Neural progenitor cell (in vitro differentiated cells): Measurements from ENCODE around the gene OR14J1.

Experiments
- EZH2 ChIP-seq: fragments of 200-600 bp; sonication (generic); IDR thresholded peaks from 2 replicates; pipeline ENCODE4 v1.6.1; 2017; ENCODE audit warnings: antibody characterized with exemption, mild to moderate bottlenecking, moderate library complexity
- TF ChIP-seq, protein P1 (sequence below): fragments of 200-600 bp; sonication (generic); IDR thresholded peaks from 2 replicates; pipeline ENCODE4 v1.5.1; 2017; ENCODE audit warnings: antibody characterized with exemption, mild to moderate bottlenecking

DNA sequence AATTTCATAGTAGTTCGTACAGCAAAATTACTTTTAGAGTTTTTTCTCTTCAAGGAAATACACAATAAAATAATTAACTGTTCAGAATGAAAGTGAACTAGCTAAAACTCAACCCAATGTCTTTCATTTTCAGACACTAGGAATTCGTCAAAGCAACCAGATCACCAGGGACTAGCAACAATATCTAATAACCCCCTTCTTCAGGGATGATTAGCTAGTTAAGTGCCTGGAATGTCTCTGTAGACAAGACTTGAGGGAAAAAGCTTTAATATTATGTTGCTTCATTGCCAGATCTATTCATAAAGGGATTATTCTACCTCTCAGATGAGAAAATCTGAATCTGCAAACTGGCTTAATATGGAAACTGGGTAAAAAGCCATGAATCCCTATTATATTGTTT is 41.8 kb upstream of the OR14J1 start:
- TF ChIP-seq, protein P1, sequence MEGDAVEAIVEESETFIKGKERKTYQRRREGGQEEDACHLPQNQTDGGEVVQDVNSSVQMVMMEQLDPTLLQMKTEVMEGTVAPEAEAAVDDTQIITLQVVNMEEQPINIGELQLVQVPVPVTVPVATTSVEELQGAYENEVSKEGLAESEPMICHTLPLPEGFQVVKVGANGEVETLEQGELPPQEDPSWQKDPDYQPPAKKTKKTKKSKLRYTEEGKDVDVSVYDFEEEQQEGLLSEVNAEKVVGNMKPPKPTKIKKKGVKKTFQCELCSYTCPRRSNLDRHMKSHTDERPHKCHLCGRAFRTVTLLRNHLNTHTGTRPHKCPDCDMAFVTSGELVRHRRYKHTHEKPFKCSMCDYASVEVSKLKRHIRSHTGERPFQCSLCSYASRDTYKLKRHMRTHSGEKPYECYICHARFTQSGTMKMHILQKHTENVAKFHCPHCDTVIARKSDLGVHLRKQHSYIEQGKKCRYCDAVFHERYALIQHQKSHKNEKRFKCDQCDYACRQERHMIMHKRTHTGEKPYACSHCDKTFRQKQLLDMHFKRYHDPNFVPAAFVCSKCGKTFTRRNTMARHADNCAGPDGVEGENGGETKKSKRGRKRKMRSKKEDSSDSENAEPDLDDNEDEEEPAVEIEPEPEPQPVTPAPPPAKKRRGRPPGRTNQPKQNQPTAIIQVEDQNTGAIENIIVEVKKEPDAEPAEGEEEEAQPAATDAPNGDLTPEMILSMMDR, result no peak
- TF ChIP-seq EZH2, result no peak
